Endodermal cell (in vitro differentiated cells): ENCODE results near the gene KRTAP10-7. TPM values are rescaled to one million over a fixed set of nuclear protein-coding genes. Genes with fewer than 3 reads are reported as not detected.
"Not testable (repeated sequence)": the region's sequence is repeated elsewhere in the genome, so short reads cannot be mapped to it uniquely, and the experiment has no call there.

ENCODE experiments used
- DNase-seq: peaks from one replicate; pipeline ENCODE4 v3.0.0-alpha.2; 2017
- H3K27ac ChIP-seq: 2 replicates; pipeline ENCODE4 v1.5.1; 2013; ENCODE audit warnings: mild to moderate bottlenecking, low read depth, low read length, moderate library complexity
- H3K27me3 ChIP-seq: 2 replicates; pipeline ENCODE4 v1.6.1; 2013; ENCODE audit warnings: mild to moderate bottlenecking, low read length, moderate library complexity; ENCODE audit not compliant: insufficient read depth, control insufficient read depth, poor library complexity, severe bottlenecking
- H3K36me3 ChIP-seq: 2 replicates; pipeline ENCODE4 v1.7.0; 2013; ENCODE audit warnings: mild to moderate bottlenecking, low read length, moderate library complexity; ENCODE audit not compliant: control insufficient read depth, insufficient read depth
- H3K4me1 ChIP-seq: one replicate; pipeline ENCODE4 v1.7.0; 2013; ENCODE audit warnings: low read length; ENCODE audit not compliant: control insufficient read depth, insufficient read depth
- H3K4me3 ChIP-seq: 2 replicates; pipeline ENCODE4 v1.5.1; 2013; ENCODE audit warnings: mild to moderate bottlenecking, low read length, moderate library complexity
- H3K9ac ChIP-seq: 2 replicates; pipeline ENCODE4 v1.6.1; 2013; ENCODE audit warnings: mild to moderate bottlenecking, low read length, moderate library complexity; ENCODE audit not compliant: poor library complexity, severe bottlenecking; ENCODE audit errors: extremely low read depth
- H3K9me3 ChIP-seq: 2 replicates; pipeline ENCODE4 v1.6.1; 2013; ENCODE audit warnings: mild to moderate bottlenecking, low read length, moderate library complexity; ENCODE audit not compliant: control insufficient read depth
- H3K27ac Mint-ChIP-seq: 2 replicates; pipeline ENCODE4 v1.8.0; 2020; ENCODE audit warnings: mixed read lengths
- H3K27me3 Mint-ChIP-seq: 2 replicates; pipeline ENCODE4 v1.8.0; 2021; ENCODE audit warnings: mild to moderate bottlenecking, mixed read lengths; ENCODE audit not compliant: insufficient read depth
- H3K36me3 Mint-ChIP-seq: 2 replicates; pipeline ENCODE4 v1.8.0; 2020; ENCODE audit warnings: low read depth, mixed read lengths
- H3K4me1 Mint-ChIP-seq: 2 replicates; pipeline ENCODE4 v1.8.0; 2020; ENCODE audit warnings: mixed read lengths
- H3K4me3 Mint-ChIP-seq: 2 replicates; pipeline ENCODE4 v1.8.0; 2020; ENCODE audit warnings: mild to moderate bottlenecking, moderate library complexity, mixed read lengths
- H3K9me3 Mint-ChIP-seq: 2 replicates; pipeline ENCODE4 v1.8.0; 2020; ENCODE audit warnings: mild to moderate bottlenecking, mixed read lengths
- whole genome bisulfite sequencing, 2 experiments: methylation state at CpG; one replicate each; pipeline versions ENCODE4 v1.1.5 to v1.1.7; 2013; ENCODE audit warnings: missing lambda C conversion rate in 2 of 2, mixed read lengths in 1 of 2; ENCODE audit not compliant: insufficient coverage in 1 of 2, insufficient read length in 1 of 2; 5-methylcytosine and 5-hydroxymethylcytosine counted together
- total RNA-seq, 2 donors: library from RNA; stranded (reverse); fragmentation: NEBNext Ultra II Directional in 1 of 2; extraction: Animal tissue kit (Norgen Biotek cat#: 25700) in 1 of 2; gene quantifications; 2 replicates in 1 of 2; 3 replicates in 1 of 2; pipeline ENCODE4 v1.2.1, GENCODE V29; 2021
- TF ChIP-seq, protein P1 (sequence below): fragments of 200-600 bp; sonication (generic); conservative IDR thresholded peaks from 2 replicates; pipeline ENCODE4 v1.5.0; 2021; ENCODE audit warnings: antibody characterized with exemption, mild to moderate bottlenecking

The KRTAP10-7 gene
- total RNA-seq, 2 donors from 2014 or later: not detected

DNA sequence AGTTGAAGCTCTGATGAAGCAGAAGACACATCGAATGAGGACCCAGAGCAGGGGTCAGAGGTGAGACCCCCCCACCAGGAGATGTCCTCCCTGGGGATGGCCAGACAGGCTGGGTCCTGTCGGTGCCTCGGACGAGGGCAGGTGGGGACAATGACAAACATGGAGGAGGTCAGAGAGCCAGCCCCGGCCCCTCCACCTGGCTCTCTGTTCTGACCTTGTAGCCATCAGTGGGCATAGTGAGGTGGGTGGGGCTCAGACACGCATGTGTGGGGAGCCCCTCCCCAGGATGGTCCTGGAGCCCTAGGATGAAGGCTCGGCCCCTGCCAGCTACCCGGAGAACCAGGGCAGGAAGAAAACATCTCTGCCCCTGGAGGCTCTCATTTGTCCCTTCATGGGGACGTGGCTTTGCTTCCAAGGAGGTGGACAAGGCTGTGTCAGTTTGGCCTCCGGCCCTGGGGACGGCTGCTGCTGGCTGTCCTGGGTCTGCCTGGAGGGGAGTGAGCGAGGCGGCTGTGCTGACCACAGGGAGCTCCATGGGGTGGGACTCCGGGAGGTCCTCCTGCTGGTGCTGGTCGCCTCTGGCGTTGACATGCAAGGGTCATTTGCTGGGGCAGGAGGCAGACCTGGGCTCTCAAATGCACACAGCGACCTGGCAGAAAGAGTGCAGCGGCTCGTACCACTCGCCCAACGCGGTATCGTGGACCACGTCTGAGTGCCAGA lies 10.7 kb upstream of the KRTAP10-7 start:
- Mint-ChIP-seq H3K27ac (no peak overlapping the region), H3K36me3 (no peaks in the 10 kb centered on the region), H3K27me3 (peaks cover 1% of the 10 kb centered on the region), H3K9me3 (peaks cover 6% of the 10 kb centered on the region), H3K4me1 (peaks cover 9% of the 10 kb centered on the region), H3K4me3 (no peak overlapping the region)
- H3K4me3 ChIP-seq: no peak overlapping the region
- peak; percentile 48 for DNase-seq
- WGBS, 2 experiments: 92 to 93% methylated on average over 19 to 24 of the region's 24 CpGs
- TF ChIP-seq, protein P1, sequence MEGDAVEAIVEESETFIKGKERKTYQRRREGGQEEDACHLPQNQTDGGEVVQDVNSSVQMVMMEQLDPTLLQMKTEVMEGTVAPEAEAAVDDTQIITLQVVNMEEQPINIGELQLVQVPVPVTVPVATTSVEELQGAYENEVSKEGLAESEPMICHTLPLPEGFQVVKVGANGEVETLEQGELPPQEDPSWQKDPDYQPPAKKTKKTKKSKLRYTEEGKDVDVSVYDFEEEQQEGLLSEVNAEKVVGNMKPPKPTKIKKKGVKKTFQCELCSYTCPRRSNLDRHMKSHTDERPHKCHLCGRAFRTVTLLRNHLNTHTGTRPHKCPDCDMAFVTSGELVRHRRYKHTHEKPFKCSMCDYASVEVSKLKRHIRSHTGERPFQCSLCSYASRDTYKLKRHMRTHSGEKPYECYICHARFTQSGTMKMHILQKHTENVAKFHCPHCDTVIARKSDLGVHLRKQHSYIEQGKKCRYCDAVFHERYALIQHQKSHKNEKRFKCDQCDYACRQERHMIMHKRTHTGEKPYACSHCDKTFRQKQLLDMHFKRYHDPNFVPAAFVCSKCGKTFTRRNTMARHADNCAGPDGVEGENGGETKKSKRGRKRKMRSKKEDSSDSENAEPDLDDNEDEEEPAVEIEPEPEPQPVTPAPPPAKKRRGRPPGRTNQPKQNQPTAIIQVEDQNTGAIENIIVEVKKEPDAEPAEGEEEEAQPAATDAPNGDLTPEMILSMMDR: no peak
- no peaks in the 10 kb centered on the region for H3K4me1 ChIP-seq
- H3K9ac ChIP-seq: no peak overlapping the region
- H3K27me3 ChIP-seq: no peaks in the 10 kb centered on the region
- no peaks in the 10 kb centered on the region for H3K36me3 ChIP-seq
- no peak overlapping the region for H3K27ac ChIP-seq
- no peaks in the 10 kb centered on the region for H3K9me3 ChIP-seq

DNA sequence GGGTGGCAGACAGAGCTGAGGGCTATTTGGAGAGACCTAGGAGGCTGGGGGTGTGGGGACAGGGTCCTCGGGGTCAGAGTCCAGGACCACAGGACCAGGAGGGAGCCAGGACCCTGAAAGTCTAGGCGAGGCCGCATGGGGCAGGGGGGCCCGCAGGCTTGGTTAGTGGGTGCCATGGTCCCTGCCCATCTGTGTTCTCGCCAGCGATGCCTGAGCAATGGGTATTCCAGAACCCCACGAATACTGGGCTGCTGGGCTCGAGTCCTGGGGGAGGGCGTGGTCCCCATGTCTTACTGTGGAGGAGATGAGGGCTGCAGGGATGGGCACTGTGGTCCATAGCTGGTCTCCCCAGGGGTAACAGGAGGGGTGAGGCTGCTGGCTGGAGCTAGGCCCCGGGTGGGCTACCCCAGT lies 10.1 kb upstream of the KRTAP10-7 start:
- Histone ChIP-seq H3K9me3 (no peaks in the 10 kb centered on the region), H3K4me3 (no peak overlapping the region), H3K27ac (no peak overlapping the region), H3K27me3 (no peaks in the 10 kb centered on the region), H3K4me1 (no peaks in the 10 kb centered on the region), H3K36me3 (no peaks in the 10 kb centered on the region), H3K9ac (no peak overlapping the region)
- Mint-ChIP-seq H3K4me1 (peaks cover 9% of the 10 kb centered on the region), H3K27ac (no peak overlapping the region), H3K4me3 (no peak overlapping the region), H3K36me3 (no peaks in the 10 kb centered on the region), H3K9me3 (peaks cover 6% of the 10 kb centered on the region), H3K27me3 (peaks cover 1% of the 10 kb centered on the region)
- no peak for DNase-seq
- WGBS, 2 experiments: 94 to 100% methylated on average over 1 to 10 of the region's 10 CpGs
- TF ChIP-seq, protein P1: no peak

DNA sequence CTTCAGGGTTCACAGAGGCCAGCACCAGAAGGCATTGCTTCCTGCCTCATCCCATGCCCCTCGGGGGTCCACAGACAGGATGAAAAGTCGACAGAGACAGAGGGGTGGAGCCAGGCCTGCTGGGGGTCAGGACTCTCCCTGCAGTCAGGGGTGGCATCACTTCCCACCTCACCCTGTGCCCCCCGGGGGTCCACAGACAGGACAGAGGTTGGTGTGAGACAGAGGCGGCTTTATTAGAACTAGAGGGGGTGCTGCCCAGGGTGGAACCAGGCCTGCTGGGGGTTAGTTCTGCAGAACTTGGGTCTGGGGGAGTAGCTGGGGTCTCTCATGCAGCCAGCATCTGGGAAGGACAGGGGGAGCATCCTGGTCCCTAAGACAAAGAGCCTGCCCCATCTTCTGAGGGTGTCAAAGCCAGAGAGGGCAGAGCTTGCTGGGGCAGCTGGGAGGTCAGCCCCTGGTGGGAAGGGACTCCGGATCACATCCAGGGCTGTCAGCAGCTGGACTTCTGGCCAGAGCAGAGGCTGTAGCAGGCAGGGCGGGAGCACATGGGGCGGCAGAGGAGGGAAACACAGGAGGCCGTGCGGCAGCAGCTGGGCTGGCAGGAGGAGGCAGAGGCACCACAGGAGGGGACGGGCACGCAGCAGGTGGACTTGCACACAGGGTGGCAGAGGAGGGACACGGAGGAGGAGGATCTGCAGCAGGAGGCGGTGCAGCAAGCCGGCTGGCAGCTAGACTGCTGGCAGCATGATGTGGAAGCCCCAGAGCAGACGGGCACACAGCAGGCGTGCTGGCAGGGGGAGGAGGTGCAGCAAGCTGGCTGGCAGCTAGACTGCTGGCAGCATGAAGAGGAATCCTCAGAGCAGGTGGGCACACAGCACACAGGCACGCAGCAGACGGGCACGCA lies 9.2 kb upstream of the KRTAP10-7 start:
- not testable (repeated sequence) for H3K27ac ChIP-seq, H3K36me3 ChIP-seq, H3K27me3 ChIP-seq, H3K27me3 Mint-ChIP-seq, H3K4me1 ChIP-seq, H3K9me3 ChIP-seq, H3K4me3 Mint-ChIP-seq, H3K9ac ChIP-seq, H3K36me3 Mint-ChIP-seq, H3K27ac Mint-ChIP-seq, H3K4me3 ChIP-seq, H3K9me3 Mint-ChIP-seq, H3K4me1 Mint-ChIP-seq
- peak; percentile 39 for DNase-seq
- 91 to 96% methylated on average over 5 to 15 of the region's 19 CpGs for WGBS, 2 experiments

DNA sequence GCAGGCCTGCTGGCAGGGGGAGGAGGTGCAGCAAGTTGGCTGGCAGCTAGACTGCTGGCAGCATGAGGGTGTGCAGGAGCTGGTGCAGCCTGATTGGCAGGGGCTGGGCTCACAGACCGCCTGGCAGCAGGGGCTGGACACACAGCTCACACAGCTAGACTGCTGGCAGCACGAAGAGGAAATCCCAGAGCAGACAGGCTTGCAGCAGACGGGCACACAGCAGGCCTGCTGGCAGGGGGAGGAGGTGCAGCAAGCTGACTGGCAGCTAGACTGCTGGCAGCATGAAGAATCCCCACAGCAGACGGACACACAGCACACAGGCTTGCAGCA lies 8.6 kb upstream of the KRTAP10-7 start:
- not testable (repeated sequence) for H3K9me3 ChIP-seq, H3K27ac ChIP-seq, H3K4me1 ChIP-seq, H3K27ac Mint-ChIP-seq, H3K27me3 Mint-ChIP-seq, H3K36me3 Mint-ChIP-seq, H3K36me3 ChIP-seq, H3K4me3 Mint-ChIP-seq, H3K9me3 Mint-ChIP-seq, H3K4me3 ChIP-seq, H3K9ac ChIP-seq, H3K4me1 Mint-ChIP-seq, DNase-seq, H3K27me3 ChIP-seq
- WGBS, 2 experiments: 100% methylated on average over 1 of the region's 4 CpGs; no CpG with 5 or more reads in 1 of the 2 experiments
